Activated CD4-positive, alpha-beta T cell treated with anti-CD3 and anti-CD28 coated beads, Interleukin-2, amount 50 U/mL, for 16 hours (primary cell): ENCODE data around the gene DCD.
A peak's percentile ranks its signal among the peaks of the same experiment; 100 is the strongest.
"Not testable (repeated sequence)": the region's sequence is repeated elsewhere in the genome, so short reads cannot be mapped to it uniquely, and the experiment has no call there.

Experiments
- DNase-seq: peaks from one replicate; pipeline ENCODE4 v3.0.0-alpha.2; 2020

The DCD gene, protein sequence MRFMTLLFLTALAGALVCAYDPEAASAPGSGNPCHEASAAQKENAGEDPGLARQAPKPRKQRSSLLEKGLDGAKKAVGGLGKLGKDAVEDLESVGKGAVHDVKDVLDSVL

DNA sequence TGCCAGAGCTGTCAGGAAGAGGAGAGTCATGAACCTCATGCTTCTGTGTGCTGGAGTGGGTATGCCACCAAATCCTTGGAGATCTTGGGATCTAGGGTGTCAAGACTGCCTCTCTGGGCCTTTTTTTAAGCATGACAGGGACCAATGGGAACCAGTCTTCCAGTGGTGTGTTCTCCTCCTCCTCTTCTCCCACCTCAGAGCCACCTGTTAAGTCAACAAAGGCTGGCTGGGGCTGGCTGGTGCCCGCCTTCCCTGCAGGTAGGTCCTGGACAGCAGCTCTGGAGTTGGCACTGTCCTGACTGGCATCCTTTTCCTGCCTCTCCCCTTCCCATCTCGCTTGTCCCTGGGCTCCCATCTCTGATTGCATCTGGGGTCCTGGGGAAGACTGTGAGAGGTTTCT lies at the start of gene DCD:
DCD (minus strand) TSS at position 101 of the 400 bp plus-strand sequence; CDS start at position 39, 62 bp downstream.
- DNase-seq = no peak

DNA sequence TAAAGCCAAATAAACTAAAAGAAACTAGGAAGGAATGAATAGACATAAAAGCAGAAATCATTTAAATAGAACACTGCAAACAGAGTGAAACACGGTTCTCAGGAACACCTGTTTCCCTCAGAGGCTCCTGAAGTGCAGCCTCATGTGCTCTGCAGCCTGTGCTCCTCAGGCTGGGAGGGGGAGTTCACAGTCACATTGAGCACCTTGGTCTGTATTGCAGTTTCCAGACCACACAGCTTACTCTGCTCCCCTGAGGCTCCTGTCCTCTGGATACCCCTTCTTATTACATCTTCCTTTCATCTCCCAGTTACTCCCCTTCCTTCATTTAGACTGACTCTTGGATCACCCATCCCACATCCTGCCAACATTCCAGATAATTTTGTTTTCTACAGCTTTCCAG lies 49.7 kb upstream of the DCD start:
- no peak for DNase-seq

DNA sequence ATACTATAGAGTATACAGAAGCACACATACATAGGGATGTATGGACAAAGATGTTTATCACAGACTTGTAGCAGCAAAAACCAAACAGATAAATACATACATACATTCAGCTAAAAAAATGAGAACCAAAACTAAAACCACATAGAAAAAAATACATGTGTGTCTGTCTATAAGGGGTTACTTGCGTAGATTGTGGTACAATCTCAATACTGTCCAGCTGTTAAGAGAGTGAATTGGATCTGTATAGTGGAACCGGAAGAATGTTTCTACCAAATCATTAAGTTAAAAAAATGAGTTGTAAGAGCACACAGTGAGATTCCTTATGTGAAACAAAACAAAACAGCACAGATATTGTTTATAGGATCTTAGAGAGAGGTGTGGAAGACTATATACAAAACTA lies 44.2 kb upstream of the DCD start:
- DNase-seq = no peak

DNA sequence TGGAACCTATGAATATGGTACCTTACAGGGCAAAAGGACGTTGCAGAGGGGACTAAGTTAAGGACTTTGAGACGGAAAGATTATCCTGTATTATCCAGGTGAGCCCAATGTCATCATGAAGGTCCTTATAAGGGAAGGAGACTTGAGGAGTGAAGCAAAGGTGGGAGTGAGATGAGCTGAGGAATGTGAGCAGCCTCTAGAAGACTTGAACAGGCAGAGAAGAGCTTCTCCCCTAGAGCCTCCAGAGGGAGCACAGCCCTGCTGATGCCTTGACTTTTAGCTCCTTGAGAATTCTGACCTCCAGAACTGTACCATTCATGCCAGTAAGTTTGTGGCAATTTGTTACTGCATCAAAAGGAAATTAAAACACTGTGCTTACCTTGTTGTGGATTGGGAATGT lies 41.8 kb upstream of the DCD start:
- DNase-seq = no peak

DNA sequence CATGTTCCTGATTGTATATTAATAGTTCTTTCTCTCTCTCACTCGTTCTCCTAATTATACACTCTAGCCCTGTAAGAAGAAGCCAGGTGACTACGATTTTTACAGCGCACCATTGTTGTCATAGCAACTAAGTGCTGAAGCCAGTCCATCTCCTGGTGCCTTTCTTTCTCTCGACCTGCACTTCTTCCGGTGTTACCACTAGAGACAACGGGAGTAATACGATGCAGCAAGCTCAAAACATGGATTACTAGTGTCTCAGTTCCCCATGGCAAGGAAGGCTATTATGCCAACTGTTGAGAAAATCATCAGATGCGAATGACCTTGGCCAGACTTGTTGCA lies 40.8 kb upstream of the DCD start:
- DNase-seq = no peak

DNA sequence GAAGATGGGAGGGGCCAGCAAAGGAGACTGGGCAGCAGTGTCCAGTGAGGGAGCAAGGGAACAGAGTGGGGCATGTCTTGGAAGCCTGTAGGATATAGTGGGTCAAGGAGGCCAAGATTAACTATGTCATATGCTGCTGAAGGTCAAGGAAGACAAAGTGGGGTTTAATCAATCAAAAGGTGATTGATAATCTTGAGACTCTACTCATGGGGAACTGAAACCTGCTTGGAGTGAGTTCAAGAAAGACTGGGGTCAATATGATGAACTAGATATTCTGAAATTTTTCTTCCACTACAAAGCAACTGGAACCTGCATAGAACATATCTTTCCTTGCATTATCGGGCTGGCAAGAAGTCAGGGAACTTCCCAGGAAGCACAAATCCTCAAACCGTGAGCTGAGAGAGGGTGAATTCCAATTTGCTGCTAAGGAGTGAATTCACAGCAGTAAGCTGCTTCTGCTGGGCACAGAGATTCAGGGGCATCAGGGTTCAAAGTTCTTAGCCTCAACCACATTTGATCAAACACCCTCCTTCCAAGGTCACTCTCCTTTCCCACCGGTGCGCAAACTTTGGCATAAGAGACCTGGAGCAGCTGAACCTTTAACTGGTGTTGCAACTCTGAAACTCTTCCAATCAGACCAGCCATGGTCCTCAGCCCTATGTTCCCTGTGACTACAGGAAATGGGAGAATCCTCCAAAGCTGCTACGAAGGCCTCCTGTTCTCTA lies 40.3 kb upstream of the DCD start:
- DNase-seq = no peak

DNA sequence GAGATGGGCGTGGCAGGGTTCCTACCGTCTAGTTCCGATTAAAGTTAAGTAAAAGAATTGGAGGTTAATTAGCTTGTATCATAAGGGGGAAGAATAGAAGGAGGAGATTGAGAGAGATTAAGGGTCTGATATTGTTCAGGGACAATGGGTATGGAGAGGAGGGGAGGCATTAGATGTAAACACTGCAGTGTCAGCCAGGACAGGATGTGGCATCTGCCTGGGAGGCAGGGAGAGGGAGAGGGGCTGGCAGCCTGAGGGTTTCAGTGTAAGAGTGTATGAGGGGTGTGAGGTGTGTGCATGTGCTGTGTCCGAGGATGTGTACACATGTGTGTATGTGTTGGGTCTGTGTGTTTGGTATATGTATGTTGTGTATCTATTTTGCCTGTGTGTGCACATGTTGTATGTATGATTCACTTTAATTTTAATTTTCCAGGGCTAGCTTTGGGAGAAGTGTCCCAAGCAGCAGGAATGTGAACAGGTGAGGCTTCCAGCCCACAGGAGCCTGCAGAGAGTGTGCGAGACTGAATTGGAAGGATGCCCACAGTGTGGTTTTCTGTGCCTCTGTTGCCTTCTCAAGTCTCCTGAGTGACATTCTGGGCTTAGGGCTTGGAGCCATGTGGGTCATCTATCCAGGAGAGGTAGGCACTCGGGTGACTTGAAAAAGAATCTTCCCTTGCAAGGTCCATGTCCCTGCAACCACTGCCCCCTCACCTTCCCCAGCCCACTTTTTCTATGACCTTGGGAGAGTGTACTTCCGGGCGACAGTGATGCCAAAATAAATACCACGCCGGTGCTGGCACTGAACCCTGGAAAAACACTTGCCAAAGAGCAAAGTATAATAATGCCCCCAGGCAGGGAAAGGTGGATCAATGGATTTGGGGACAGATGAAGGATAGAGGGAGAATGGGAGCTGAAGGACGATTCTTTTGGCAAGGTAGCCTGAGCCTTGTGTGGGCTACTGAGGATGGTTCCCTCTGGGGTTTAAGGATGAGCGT lies 36.8 kb upstream of the DCD start:
- no peak for DNase-seq

DNA sequence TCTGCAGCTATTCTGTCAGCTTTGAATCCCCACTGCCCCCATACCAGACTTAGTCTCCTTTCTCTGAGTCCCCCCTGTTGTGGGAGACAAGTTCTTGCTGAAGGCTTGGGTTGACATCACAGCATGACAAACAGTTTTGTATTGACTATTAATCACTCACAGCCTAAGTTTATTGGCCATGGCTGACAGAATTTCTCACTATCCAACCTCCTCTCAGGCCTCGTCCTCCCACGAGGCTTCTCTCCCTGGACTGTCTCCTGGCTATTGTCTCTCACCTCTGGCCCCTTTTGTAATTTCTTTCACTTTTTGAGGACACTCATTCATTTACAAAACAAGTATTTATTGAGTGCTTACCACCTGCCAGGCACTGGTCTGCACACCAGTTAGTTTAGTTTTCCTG lies 35.2 kb upstream of the DCD start:
- no peak for DNase-seq

DNA sequence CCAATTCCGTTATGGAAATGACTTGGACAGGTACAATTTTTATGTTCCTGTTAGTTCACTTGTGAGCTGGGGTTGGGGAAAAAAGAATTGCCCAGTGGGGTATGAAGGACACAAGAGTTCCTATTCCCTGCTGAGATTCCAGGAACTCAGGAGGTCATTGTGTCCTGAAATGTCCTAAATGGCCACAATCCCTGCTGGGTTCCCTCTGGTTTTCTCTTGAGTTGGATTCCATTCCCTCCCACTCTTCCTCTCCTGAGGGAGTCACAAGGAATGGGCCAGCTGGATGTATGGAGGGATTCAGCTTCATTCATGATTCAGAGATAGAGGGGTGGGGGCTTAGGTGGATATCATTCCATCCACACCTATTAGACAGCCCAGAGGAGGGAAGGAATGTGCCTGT lies 34.5 kb upstream of the DCD start:
- no peak for DNase-seq

DNA sequence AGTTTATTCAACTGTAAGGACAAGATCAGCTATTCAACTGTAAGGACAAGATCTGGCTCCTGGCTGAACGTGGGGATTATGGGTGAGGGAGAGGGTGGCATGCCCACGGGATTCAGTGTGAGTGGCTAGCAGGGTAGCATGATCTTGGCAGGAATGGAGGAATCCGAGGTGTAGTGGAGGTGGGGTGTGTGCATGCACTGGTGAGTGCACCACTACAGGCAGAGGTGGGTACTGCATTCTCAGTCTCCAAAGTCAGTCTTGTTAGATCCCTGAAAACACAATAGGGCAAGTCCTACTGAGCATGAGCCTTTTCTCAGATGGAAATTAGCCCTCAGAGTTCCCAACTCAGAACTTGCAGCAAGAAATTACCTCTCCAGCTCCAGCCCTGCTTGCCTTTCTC lies 32.2 kb upstream of the DCD start:
- peak; percentile 39 for DNase-seq

DNA sequence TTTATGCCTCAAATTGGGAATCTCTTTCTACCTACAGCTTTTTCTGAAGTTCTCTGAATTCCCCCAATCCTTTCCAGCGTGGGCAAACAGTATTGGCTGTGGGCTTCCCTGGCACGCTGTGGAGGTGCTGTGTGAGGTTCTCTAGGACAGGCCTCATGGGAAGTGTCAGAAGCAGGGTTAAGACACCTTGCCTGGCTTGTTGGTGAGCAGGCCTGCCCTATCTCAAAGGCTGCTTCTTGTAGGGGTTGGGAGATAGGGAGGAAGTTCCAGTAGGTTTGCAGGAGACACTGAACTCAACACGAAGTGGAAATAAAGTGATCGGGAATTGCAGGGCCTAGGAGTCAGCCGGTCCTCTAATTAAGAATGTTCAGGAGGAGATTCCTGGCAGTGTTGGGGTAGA lies 30.0 kb upstream of the DCD start:
- no peak for DNase-seq

DNA sequence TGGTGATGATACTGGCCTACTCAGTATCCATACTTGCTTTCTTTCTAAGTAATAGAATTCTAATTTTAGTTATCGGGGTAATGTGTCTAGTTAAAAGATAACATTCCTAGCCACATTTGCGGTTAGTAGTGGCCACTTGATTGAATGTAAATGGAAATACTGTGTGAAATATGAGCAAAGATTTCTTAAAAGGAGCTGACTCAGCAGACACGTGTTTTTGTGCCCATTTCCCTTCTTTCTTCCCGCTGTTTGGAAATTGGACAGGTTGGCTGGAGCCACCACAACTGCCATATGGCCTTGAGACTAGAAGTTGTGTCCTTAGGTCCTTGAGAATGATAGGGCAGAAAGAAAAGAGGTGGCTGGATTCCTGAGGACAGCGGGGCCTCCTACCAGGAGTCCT lies 19.8 kb upstream of the DCD start:
- DNase-seq = no peak

DNA sequence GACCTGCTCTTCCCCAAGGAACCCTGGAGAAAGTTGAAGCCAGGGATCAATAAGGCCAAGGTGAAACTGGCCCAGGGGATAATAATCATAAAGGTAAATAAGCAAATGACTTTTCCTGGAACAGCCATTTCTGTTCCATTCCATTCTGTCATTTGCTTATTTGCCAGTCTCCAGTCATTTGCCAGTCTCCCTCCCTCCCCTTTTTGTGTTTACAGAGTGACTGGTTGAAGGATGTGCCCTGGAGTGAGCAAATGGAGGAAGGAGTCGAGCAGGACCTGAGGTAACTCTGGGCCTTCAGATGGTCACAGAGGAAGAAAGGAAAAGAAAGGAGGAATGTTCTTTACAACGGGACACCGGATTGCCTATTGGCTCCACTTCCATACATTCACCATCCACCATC lies 17.8 kb upstream of the DCD start:
- no peak for DNase-seq

DNA sequence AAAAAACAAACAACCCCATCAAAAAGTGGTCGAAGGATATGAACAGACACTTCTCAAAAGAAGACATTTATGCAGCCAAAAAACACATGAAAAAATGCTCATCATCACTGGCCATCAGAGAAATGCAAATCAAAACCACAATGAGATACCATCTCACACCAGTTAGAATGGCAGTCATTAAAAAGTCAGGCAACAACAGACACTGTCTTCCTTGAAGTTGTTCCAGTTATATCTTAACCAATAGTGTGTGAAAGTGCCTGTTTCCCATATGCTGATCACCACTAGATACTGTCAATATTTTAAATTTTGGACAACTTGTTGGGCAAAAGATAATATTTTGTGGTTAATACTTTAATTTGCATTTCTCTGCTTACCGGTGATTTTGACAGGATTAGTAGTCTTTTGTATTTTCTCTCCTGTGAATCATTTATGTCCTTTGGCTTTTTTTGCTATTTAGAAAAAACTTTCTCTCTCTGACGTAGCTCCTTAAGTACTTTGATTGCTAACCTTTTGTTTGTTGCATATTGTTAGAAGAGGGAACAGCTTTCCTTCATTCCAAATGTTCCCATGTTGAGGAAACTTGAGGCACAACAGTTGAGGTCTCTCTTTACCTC lies 17.0 kb upstream of the DCD start:
- not testable (repeated sequence) for DNase-seq

DNA sequence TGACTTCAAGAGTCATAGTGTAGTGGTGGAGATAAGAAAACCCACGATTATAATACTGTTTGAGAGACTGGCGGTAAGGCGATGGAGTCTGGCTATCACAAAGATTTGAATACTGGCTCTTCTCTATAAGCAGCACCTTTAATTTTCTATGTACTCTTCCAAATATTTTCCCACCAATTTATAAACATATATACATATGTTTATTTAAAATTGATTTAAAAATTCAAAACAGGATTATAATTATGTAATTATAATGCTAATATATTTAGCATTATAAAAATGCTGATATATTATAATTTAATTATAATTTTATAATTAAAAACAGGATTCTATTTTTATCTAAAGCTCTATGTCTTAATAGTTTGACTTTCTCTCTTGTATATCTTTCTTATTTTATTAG lies 15.4 kb upstream of the DCD start:
- DNase-seq = no peak

DNA sequence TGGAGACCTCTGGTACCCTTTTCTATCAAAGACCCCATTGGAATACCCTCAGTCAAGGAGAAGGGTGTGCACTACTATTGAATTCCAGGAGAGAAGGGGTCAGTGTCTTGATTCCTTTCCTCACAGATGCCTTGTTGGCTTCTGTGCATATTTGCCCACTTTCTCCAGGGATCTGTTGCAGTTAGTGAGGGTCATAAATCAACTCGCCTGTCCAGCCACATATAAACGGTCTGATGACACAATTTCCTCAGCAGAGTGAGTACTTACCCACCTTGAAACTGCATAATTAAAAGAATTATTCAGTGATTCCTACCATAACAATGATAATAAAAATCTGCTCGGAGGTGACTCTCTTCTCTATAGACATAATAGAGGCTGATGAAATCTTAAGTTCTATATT lies 13.9 kb upstream of the DCD start:
- no peak for DNase-seq

DNA sequence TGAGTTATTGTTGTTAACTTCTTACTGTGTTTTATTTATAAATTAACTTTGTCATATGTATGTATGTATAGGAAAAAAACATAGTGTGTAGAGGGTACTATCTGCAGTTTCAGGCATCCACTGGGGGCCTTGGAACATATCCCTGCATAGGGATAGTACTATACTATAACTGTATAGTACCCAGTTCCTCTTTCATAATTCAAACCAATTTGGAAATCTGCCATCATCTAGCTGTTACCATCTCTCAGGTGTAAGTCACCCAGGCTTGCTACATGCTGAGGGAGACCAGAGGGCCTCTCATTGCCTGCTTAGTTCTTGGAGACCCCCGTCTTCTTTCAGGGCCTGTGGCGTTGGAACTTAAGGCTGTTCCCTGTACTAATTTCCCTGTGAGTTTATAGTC lies 12.9 kb upstream of the DCD start:
- no peak for DNase-seq

DNA sequence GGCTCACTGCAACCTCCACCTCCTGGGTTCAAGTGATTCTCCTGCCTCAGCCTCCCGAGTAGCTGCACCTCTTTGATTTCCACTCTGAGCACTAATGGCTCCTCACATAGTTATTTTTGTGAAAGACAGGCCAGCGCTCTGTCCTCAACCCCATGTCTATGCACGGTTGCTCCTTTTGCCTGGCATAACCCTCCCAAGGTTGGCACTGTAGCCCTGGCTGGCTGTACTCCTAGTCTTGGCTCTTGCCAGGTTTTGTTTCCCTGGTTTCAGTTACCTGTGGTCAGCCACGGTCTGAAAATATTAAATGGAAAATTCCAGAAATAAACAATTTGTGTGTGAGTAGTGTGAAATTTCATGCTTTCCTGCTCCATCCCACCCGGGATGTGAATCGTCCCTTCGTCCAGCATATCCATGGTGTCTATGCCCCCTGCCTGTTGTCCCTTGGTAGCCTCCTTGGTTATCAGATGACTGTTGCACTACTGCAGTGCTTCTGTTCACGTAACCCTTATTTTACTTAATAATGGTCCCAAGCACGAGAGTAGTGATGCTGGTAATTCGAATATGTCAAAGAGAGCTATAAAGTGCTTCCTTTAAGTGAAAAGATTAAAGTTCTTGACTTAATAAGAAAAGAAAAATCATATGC lies 12.3 kb upstream of the DCD start:
- no peak for DNase-seq

DNA sequence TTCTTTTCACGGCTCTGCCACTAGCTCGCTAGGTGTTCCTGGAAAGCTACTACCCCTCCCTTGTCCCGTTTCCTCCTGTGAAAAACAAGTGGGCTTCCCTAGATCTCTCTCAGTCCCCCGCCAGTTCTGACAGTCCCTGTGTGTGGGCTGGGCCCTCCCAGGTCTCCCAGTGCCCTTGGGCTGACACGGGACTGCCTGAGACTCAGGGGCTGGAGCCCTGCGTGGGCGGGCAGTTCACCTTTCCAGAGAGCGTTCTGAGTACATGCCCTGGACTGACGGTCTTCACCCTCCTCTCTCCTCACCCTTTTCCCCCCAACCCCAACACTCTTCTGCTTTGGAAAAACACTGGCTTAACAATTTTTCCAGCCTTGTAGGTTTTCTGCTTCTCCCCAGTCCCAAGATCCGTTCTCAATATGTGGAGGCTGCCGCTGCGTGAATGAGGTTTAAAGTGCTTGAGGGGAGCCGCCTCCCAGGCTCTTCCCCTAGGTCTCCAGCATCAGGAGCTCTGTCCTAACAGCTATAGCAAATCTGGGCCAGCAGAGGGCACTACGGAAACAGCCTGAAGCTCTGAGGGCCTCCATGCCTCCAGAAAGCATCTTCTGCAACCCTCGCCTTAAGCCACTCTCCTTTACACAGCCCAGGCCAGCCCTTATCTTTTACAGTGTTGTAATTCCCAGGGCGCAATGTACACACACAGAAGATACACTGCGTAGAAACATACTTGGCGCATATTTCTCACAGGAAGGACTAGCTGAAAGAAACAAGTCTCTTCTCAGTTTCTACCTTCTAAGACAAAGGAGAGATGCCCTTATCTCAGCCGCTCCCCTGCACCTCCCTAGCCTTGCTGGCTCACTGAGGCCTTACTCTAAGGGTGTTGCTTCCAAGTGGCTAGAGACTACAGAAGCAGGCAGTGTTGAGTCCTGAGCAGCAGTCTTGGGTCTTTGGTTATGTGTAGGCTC lies 10.4 kb upstream of the DCD start:
- DNase-seq = peak; percentile 54

DNA sequence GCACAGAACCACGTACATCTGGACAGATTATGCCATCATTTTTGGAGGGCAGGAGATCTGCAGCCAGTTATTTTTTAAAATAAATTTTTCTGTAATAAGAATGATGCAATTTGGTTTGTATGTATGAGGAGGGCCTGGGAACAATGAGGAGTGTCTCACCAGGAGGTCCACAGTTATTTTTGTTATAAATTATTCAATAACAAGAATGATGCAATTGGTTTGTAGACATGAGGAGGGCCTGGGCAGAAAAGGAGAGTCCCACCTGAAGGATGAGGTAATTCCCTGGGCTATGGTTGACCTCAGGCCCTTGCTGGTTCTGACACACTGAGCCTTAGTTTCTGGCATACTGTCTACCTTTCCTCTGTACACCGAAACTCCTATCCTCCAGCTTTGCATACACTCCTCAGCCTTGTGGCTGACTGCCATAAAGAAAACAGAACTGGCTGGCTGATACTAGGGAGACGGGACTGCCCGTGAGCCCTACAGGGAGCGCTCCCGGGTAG lies 9.0 kb upstream of the DCD start:
- DNase-seq = no peak

DNA sequence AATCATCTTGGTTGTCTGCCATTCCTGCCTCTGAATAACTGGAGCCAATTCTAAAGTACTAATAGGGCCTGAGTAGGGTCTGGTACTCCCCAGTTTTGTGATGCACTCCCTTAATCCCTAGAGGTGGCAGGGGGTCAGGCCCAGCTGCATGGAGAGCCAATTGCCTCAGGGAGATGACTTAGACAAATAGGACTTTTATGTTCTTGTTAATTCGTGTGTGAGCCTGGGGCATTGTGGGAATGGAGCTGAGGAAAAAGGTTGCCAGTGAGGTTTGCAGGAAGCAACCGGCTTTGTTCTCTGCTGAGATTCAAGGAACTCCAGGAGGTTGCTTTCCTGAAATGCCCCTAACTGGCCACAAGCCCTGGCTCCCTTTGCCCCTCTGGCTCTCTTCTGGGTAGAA lies 6.8 kb upstream of the DCD start:
- DNase-seq = no peak

DNA sequence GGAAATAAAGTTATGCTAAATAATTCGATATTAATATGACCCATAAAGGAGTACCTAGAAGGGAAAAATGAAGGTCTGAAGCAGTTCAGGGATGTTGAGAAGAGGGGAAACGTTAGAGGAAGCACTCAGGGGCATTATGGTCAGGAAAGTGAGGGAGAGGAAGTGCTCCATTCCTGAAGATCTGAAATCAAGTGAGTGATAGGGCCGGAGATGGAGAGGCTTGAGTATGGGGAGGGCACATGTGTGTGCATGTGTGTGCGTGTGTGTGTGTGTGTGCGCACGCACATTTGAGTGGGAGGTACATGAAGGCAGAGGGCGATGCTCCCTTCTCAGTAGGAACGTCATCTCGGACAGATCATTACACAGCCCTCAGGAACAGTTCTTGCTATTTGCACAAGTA lies 4.9 kb upstream of the DCD start:
- no peak for DNase-seq
